PC-9 (cell line): ENCODE measurements around the gene TEDDM1.

Source experiments
- EZH2 ChIP-seq: fragments of 200-600 bp; sonication (generic); IDR thresholded peaks from 2 replicates; pipeline ENCODE4 v1.8.0; 2017; ENCODE audit warnings: antibody characterized with exemption, low read depth
- TF ChIP-seq, protein P1 (sequence below): fragments of 200-600 bp; sonication (generic); conservative IDR thresholded peaks from 2 replicates; pipeline ENCODE4 v1.6.1; 2017; ENCODE audit warnings: mixed run types, antibody characterized with exemption, mild to moderate bottlenecking, moderate library complexity

DNA sequence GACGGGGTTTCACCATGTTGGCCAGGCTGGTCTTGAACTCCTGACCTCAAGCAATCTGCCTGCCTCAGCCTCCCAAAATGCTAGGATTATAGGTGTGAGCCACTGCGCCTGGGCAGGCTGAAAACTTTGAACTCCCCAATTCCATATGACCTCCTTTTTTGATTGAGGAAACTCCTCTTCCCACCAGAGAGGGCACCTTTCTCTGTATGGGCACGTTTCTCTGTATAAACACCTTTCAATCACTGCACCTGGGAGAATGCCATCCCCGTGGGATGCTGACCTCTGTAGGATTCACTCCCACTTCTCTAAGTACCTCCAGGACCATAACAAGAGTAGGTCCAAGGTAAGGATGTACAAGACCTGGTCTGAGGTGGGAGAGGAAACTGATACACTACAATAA lies 9.7 kb upstream of the TEDDM1 start:
- TF ChIP-seq, protein P1, sequence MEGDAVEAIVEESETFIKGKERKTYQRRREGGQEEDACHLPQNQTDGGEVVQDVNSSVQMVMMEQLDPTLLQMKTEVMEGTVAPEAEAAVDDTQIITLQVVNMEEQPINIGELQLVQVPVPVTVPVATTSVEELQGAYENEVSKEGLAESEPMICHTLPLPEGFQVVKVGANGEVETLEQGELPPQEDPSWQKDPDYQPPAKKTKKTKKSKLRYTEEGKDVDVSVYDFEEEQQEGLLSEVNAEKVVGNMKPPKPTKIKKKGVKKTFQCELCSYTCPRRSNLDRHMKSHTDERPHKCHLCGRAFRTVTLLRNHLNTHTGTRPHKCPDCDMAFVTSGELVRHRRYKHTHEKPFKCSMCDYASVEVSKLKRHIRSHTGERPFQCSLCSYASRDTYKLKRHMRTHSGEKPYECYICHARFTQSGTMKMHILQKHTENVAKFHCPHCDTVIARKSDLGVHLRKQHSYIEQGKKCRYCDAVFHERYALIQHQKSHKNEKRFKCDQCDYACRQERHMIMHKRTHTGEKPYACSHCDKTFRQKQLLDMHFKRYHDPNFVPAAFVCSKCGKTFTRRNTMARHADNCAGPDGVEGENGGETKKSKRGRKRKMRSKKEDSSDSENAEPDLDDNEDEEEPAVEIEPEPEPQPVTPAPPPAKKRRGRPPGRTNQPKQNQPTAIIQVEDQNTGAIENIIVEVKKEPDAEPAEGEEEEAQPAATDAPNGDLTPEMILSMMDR = no peak
- TF ChIP-seq EZH2 = no peak
